Measurements from ENCODE around the gene KRT71. TPM values are rescaled to one million over a fixed set of nuclear protein-coding genes. Genes with fewer than 3 reads are reported as not detected.

KRT71 gene
- total RNA-seq, 1 experiment from 2014 or later = not detected

GRCh38 chr12:52558781-52559445, 6.0 kb upstream of the KRT71 start:
- CTCF ChIA-PET = interaction anchor here (0.5 kb wide), 1 partner anchor 489 kb away, joined by 4 read pairs; no protein-coding TSS in a partner anchor
- H3K36me3 ChIP-seq (ENCODE audit: control insufficient read depth, insufficient read depth, low read length) = no peaks in the 10 kb centered on the region
- peaks cover 18% of the 10 kb centered on the region for H3K27me3 ChIP-seq (ENCODE audit: control insufficient read depth, insufficient read depth, low read length)
- DNase-seq (ENCODE audit: low read depth, low spot score) (no peak), ATAC-seq (no peak)
- no peaks in the 10 kb centered on the region for H3K9me3 ChIP-seq (ENCODE audit: control insufficient read depth, insufficient read depth, low read depth, low read length)
- POLR2A ChIA-PET = no interaction called here
- H3K4me3 ChIP-seq (ENCODE audit: low read depth in 2 of 2, low read length in 2 of 2) = no peak overlapping the region
- H3K27ac ChIP-seq (ENCODE audit: low read length) = no peak overlapping the region
- no peaks in the 10 kb centered on the region for H3K4me1 ChIP-seq (ENCODE audit: control insufficient read depth, insufficient read depth, low read length)
- intact Hi-C loops (cut with micrococcal nuclease; ENCODE audit: unreplicated experiment) = no loop called here
- BruUV-seq (replicated peaks) = no TSS peak
- in situ Hi-C loops (cut with HindIII; ENCODE audit: low pct_unique_long_range_greater_than_20kb, low sequenced_read_pairs) = no loop called here
- TF ChIP-seq POLR2AphosphoS5 (IDR thresholded peaks at IDR 0.05; ENCODE audit: low read depth, low read length) (no peak), SIN3A (IDR thresholded peaks at IDR 0.05; ENCODE audit: borderline replicate concordance, insufficient read depth, low read depth, low read length) (no peak), TCF7L2 (IDR thresholded peaks at IDR 0.05; ENCODE audit: low read depth, low read length) (no peak), REST (IDR thresholded peaks at IDR 0.05; ENCODE audit: insufficient read depth in 1 of 2, low read depth in 2 of 2, low read length in 1 of 2) (no peak), CTCF (IDR thresholded peaks at IDR 0.05) (no peak)

- no peaks in the 10 kb centered on the region for H3K9me3 ChIP-seq (ENCODE audit: control insufficient read depth, insufficient read depth, low read depth, low read length)
- TF ChIP-seq CTCF (IDR thresholded peaks at IDR 0.05) = no peak
- no peak for TF ChIP-seq SIN3A (IDR thresholded peaks at IDR 0.05; ENCODE audit: borderline replicate concordance, insufficient read depth, low read depth, low read length)
- TF ChIP-seq REST (IDR thresholded peaks at IDR 0.05; ENCODE audit: insufficient read depth in 1 of 2, low read depth in 2 of 2, low read length in 1 of 2) = no peak
- TF ChIP-seq TCF7L2 (IDR thresholded peaks at IDR 0.05; ENCODE audit: low read depth, low read length) = no peak
- no peak for TF ChIP-seq POLR2AphosphoS5 (IDR thresholded peaks at IDR 0.05; ENCODE audit: low read depth, low read length)
- H3K4me3 ChIP-seq (ENCODE audit: low read depth in 2 of 2, low read length in 2 of 2) = no peak overlapping the region
- H3K27me3 ChIP-seq (ENCODE audit: control insufficient read depth, insufficient read depth, low read length) = peaks cover 15% of the 10 kb centered on the region
- H3K27ac ChIP-seq (ENCODE audit: low read length) = no peak overlapping the region
- in situ Hi-C loops (cut with HindIII; ENCODE audit: low pct_unique_long_range_greater_than_20kb, low sequenced_read_pairs) = no loop called here
- ATAC-seq (no peak), DNase-seq (ENCODE audit: low read depth, low spot score) (no peak)
- H3K36me3 ChIP-seq (ENCODE audit: control insufficient read depth, insufficient read depth, low read length) = no peaks in the 10 kb centered on the region
- no TSS peak for BruUV-seq (replicated peaks)
- POLR2A ChIA-PET = no interaction called here
- CTCF ChIA-PET = no interaction called here
- H3K4me1 ChIP-seq (ENCODE audit: control insufficient read depth, insufficient read depth, low read length) = no peaks in the 10 kb centered on the region
- intact Hi-C loops (cut with micrococcal nuclease; ENCODE audit: unreplicated experiment) = no loop called here
These were observed 4.5 kb upstream of the KRT71 start for GRCh38 chr12:52557476-52557875.

Measured in Panc1 (cell line).